Naive thymus-derived CD8-positive, alpha-beta T cell (primary cell): ENCODE measurements around the gene PIEZO2. TPM values are rescaled to one million over a fixed set of nuclear protein-coding genes. Genes with fewer than 3 reads are reported as not detected.
A peak's percentile ranks its signal among the peaks of the same experiment; 100 is the strongest.
"Not testable (repeated sequence)": the region's sequence is repeated elsewhere in the genome, so short reads cannot be mapped to it uniquely, and the experiment has no call there.

Experiments
- ATAC-seq, 2 donors: fragments of 150-1000 bp; cut with Tn5 transposase in 1 of 2; sonication (Bioruptor Pico), chemical (Tn5 transposase) in 1 of 2; 1 replicate in 1 of 2; 2 replicates in 1 of 2; pipeline ENCODE4 v1.10.0; 2021; ENCODE audit warnings: mild to moderate bottlenecking in 2 of 2, moderate library complexity in 2 of 2
- POLR2A ChIA-PET: fragments of 350-600 bp; sonication (Branson Sonifier 250); formaldehyde crosslinking; loops from one replicate; lab custom pipeline; 2021; ENCODE audit warnings: antibody characterized with exemption; lab: Charles Lee
- DNase-seq, 10 donors: peaks; one replicate each; pipeline versions ENCODE4 v3.0.0 to v3.0.0-alpha.2; 2020 to 2022
- H3K27ac Mint-ChIP-seq, 10 donors: one replicate each; pipeline ENCODE4 v1.8.0; 2020 to 2022; ENCODE audit warnings: mild to moderate bottlenecking in 10 of 10, mixed read lengths in 10 of 10, moderate library complexity in 4 of 10, inconsistent platforms in 1 of 10
- H3K27me3 Mint-ChIP-seq, 5 donors: one replicate each; pipeline ENCODE4 v1.8.0; 2021 to 2022; ENCODE audit warnings: mixed read lengths in 5 of 5
- H3K36me3 Mint-ChIP-seq, 3 donors: one replicate each; pipeline ENCODE4 v1.8.0; 2020 to 2022; ENCODE audit warnings: mixed read lengths in 3 of 3, mild to moderate bottlenecking in 2 of 3, inconsistent platforms in 1 of 3
- H3K4me1 Mint-ChIP-seq, 4 donors: one replicate each; pipeline ENCODE4 v1.8.0; 2021 to 2022; ENCODE audit warnings: mixed read lengths in 4 of 4
- H3K4me3 Mint-ChIP-seq, 10 donors: one replicate each; pipeline ENCODE4 v1.8.0; 2020 to 2022; ENCODE audit warnings: mild to moderate bottlenecking in 10 of 10, mixed read lengths in 10 of 10, moderate library complexity in 6 of 10, inconsistent platforms in 1 of 10
- H3K9me3 Mint-ChIP-seq, 9 donors: one replicate each; pipeline ENCODE4 v1.8.0; 2020 to 2022; ENCODE audit warnings: mixed read lengths in 9 of 9, mild to moderate bottlenecking in 3 of 9, inconsistent platforms in 1 of 9, moderate library complexity in 1 of 9
- polyA plus RNA-seq, 3 donors: library from polyadenylated mRNA; unstranded; fragments of 300-500 nt; fragmentation: Illumina TruSeq; gene quantifications; one replicate each; pipeline ENCODE4 v1.2.3, GENCODE V29; 2021
- total RNA-seq, 8 experiments: library from RNA in 2 of 8; stranded (reverse) in 2 of 8; gene quantifications; one replicate each; pipeline ENCODE4 v1.2.3 and lab custom pipeline; 2021 to 2026

PIEZO2 gene
- total and polyA plus RNA-seq, 5 experiments from 2014 or later, result not detected

DNA sequence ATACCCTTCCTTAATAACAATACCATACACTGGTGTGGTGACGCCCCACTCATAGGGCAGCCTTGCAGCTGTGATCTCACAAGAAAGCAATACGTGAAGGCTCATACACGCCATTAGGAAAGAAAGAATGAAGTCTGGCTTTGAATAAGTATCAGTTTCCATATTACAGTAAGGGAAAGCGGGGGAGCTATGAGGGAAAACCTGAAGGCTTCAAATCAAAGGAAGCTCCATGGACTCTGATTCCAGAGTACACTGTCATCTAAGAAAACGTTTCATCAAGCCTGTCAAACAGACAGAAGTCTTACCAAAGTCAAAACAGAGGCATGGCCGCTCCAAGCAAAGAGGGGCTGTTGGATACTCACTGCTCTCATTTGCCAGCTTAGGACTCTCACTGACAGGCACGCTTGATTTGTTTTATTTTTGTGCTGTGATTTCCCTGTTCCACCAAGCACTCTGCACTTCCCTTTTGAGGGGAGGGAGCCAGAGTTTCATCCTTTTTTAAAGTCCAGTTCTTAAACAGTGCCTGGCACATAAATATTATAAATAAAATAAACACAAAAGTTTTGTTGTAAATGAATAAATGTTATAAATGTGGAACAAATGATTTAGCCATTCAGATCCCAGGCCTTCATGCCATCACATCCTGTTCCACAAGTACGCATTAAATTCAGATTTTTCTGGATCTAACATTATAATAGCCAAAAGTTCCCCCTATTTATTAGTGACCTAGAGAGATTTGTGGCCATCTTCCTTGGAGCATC is 221.2 kb downstream of the PIEZO2 start:
- no peak for ATAC-seq
- H3K36me3 Mint-ChIP-seq, result no peaks in the 10 kb centered on the region
- H3K4me1 Mint-ChIP-seq, result no peaks in the 10 kb centered on the region
- peaks cover 0 to 3% (median 0%) of the 10 kb centered on the region in 5 donors for H3K27me3 Mint-ChIP-seq
- POLR2A ChIA-PET, result no interaction called here
- no peak overlapping the region for H3K27ac Mint-ChIP-seq
- no peak for DNase-seq
- H3K9me3 Mint-ChIP-seq, result no peaks in the 10 kb centered on the region
- peak overlapping the region in 1 of 10 donors; percentile 11 for H3K4me3 Mint-ChIP-seq

DNA sequence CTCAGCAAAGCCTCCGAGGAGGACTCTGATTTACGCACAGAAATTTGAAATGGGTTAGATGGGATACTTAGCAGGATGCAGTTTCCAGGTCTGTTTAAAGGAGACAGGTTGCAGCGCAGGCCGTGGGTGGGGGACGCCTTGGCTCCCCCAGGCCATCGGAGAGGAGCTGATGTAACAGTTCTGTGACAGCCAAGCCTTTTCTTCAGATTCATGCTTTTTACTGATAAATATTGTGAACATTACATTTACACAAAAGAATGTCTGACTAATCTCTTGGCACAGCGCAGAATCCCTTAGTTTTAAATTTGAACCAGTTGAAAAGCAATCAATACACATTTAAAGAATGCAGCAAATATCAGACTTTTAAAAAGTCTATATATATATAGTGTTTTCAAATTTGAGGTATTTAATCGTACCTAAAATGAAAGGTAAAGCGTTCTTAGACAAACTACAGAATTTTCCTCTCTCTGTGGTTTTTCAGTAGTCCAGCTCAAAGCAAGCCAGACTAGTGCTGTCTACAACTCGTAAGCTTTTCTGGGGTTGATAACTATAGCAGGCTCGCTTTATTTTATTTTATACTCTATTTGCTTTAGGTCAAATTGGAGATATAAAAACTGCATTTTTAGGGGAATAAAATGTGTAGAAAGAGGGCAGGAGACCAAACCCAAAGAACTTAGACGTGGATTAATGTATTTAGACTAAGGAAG is 221.9 kb downstream of the PIEZO2 start:
- no peaks in the 10 kb centered on the region for H3K4me1 Mint-ChIP-seq
- POLR2A ChIA-PET, result no interaction called here

DNA sequence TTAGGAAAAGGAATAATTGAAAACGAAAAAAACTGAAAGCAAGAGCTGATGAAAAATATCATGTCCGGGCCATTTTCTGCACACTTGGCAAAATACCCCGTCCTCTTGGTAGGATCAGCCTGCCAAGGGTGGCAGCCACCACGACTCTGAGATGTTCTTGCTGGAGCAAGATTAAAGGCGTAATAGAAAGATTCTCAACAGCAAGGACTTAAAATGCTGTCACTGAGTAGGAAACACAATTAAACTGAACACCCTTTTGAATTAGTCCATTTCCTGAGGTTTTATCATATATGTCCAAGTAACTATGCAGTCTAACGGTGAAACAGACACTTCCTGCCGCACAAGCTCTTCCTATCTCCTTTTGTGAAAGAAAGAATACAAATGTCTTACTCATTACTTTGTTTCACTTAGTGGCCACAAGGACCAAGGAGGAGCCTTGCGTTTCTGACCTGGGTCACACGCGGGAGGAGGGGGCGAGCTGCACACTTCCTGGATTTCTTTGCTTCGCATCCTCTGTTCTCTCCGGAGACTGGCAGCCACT is 222.7 kb downstream of the PIEZO2 start:
- DNase-seq (no peak), ATAC-seq (no peak)
- Mint-ChIP-seq H3K9me3 (peaks cover 0 to 1% (median 0%) of the 10 kb centered on the region in 9 donors), H3K36me3 (no peaks in the 10 kb centered on the region), H3K4me3 (no peak overlapping the region), H3K27me3 (peaks cover 0 to 3% (median 0%) of the 10 kb centered on the region in 5 donors), H3K4me1 (no peaks in the 10 kb centered on the region), H3K27ac (no peak overlapping the region)
- POLR2A ChIA-PET, result no interaction called here

More for the DNA sequence above, 221.9 kb downstream of the PIEZO2 start:
- no peak overlapping the region for H3K27ac Mint-ChIP-seq
- ATAC-seq (no peak), DNase-seq (no peak)
- H3K4me3 Mint-ChIP-seq, result no peak overlapping the region
- no peaks in the 10 kb centered on the region for H3K9me3 Mint-ChIP-seq
- H3K27me3 Mint-ChIP-seq, result peaks cover 0 to 3% (median 0%) of the 10 kb centered on the region in 5 donors
- no peaks in the 10 kb centered on the region for H3K36me3 Mint-ChIP-seq

DNA sequence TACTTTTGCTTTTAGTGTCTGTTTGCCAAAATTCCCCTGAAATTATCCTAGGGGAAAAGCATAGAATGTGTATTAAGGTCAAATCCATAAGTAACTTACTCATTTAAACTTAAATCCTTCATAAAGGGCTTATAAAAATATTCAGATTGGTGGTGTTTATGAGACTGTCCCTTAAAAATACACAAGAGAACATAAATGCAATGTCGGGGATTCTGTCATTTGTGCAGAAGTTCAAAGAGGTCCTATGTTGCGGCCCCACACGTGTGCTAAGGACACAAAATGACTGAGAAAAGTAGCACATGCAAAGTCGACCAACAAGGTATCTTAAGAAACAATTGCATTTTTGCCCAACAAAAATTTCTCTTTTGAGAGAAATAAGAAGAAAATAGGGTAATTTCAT is 225.1 kb downstream of the PIEZO2 start:
- H3K36me3 Mint-ChIP-seq, result peaks cover 0 to 2% (median 0%) of the 10 kb centered on the region in 3 donors
- peaks cover 0 to 13% (median 3%) of the 10 kb centered on the region in 5 donors for H3K27me3 Mint-ChIP-seq
- H3K4me3 Mint-ChIP-seq, result no peak overlapping the region
- DNase-seq (no peak), ATAC-seq (no peak)
- H3K27ac Mint-ChIP-seq, result no peak overlapping the region
- H3K4me1 Mint-ChIP-seq, result no peaks in the 10 kb centered on the region
- H3K9me3 Mint-ChIP-seq, result peaks cover 0 to 2% (median 0%) of the 10 kb centered on the region in 9 donors
- POLR2A ChIA-PET, result no interaction called here

DNA sequence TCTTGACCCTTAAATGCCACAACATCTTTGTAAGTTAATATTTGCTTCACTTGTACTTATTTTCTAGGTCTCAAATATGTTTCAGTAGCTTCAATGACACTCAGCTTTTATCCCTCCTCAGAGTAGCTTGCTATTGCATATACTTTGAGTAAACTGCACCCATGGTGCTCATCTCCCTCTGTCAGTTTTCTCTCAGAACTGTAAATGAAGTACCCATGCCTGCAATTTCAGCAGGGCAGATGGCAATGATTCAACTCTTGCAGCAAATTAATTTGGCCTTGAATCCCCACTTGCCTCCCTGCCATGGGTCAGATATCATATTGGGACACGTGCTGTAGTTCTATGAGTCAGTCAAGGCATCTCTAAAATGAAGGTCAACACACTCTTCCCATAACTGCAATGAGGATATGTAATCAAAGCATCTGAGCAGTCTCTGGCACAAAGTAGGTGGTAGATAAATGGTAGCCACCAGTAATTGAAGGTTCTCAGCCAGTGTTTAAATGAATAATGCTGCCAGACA is 225.8 kb downstream of the PIEZO2 start:
- Mint-ChIP-seq H3K36me3 (peaks cover 0 to 2% (median 0%) of the 10 kb centered on the region in 3 donors), H3K27me3 (peaks cover 0 to 13% (median 3%) of the 10 kb centered on the region in 5 donors), H3K4me1 (no peaks in the 10 kb centered on the region), H3K4me3 (no peak overlapping the region), H3K9me3 (peaks cover 0 to 2% (median 0%) of the 10 kb centered on the region in 9 donors), H3K27ac (no peak overlapping the region)
- no peak for DNase-seq
- POLR2A ChIA-PET, result no interaction called here
- no peak for ATAC-seq

DNA sequence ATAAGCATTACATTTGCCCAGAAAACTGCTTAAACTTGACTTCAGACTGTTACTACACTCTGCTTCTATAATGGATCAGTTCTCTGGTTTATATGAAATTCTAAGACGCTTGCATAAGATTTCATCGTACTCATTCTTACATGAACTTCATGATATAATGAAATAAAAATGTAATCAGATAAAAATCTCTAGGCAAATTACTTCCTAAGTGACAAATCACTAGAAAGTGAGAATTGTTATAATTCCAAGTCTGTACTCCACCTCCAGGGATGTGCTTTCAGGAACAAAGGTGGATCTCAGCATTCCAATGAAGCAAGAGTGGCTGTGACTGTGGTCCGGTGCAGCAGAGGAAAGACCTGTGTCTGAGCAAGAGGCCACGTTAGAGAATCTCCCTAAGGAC is 226.2 kb downstream of the PIEZO2 start:
- ATAC-seq (no peak), DNase-seq (no peak)
- H3K36me3 Mint-ChIP-seq, result peaks cover 0 to 2% (median 0%) of the 10 kb centered on the region in 3 donors
- POLR2A ChIA-PET, result no interaction called here
- H3K9me3 Mint-ChIP-seq, result peaks cover 0 to 2% (median 0%) of the 10 kb centered on the region in 9 donors
- no peak overlapping the region for H3K27ac Mint-ChIP-seq
- no peaks in the 10 kb centered on the region for H3K4me1 Mint-ChIP-seq
- H3K4me3 Mint-ChIP-seq, result no peak overlapping the region
- peaks cover 0 to 13% (median 3%) of the 10 kb centered on the region in 5 donors for H3K27me3 Mint-ChIP-seq

DNA sequence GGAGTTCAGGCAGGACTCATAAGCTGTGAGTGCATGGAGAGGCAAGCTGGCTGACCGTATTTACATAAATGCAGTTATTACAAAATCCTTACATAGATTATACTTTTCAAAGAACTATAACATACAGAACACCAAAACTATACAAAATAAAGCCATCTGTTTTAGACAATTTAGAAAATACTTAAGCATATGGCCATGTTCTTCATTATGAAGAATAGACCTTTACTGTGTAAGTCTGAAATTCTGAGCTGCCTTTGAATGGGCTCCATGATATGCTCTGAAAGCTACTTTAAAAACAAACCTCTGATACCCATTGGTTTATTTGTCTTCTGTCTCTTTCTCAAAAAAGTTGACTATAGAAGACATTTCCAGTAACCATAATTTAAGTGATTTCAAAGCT is 226.7 kb downstream of the PIEZO2 start:
- not testable (repeated sequence) for H3K36me3 Mint-ChIP-seq, ATAC-seq

DNA sequence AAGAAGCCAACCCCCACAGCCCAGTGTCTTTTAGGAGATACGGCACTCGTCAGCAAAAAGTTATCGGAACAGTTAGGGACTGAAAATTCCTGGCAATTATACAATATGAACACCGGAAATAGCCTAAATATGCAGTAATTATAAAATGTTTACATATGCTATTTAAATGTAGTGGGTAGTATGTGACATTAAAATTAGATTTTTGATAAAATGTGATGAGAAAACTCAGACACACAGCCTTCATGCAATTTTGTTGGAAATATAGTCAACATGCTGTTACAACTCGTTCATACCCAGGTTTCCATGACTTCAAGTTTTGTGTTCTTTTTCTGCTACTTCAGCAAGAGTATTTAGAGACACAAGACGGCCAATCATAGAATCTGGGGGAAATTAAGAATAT is 229.1 kb downstream of the PIEZO2 start:
- H3K27ac Mint-ChIP-seq, H3K4me3 Mint-ChIP-seq, H3K36me3 Mint-ChIP-seq, DNase-seq, H3K4me1 Mint-ChIP-seq, POLR2A ChIA-PET, H3K9me3 Mint-ChIP-seq, ATAC-seq: not testable (repeated sequence)
- H3K27me3 Mint-ChIP-seq, result peaks cover 0 to 13% (median under 1%) of the 10 kb centered on the region in 5 donors

More for the DNA sequence above, 226.7 kb downstream of the PIEZO2 start:
- H3K9me3 Mint-ChIP-seq, H3K4me1 Mint-ChIP-seq, H3K4me3 Mint-ChIP-seq, POLR2A ChIA-PET, DNase-seq, H3K27ac Mint-ChIP-seq: not testable (repeated sequence)
- H3K27me3 Mint-ChIP-seq, result peaks cover 0 to 13% (median 3%) of the 10 kb centered on the region in 5 donors

DNA sequence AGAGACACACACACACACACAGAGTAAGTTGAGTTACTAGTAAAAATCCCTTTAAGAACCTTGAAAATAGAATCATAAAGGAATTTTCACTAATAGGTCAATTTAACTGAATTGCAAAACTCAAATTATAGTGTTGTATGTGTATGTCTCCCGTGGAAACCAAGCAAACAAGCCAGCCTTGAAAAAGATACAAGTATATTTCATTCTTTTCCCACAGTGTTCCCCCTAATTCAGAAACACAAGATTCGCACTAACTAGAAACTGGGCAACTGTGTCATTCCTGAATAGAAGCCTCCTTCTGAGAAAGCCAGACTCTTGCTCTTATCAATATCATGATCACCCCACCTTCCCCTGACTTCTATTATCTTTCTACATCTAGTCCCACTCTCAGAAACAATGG is 229.5 kb downstream of the PIEZO2 start:
- peaks cover 0 to 13% (median 0%) of the 10 kb centered on the region in 5 donors for H3K27me3 Mint-ChIP-seq
- no peak overlapping the region for H3K4me3 Mint-ChIP-seq
- no peaks in the 10 kb centered on the region for H3K4me1 Mint-ChIP-seq
- no peak overlapping the region for H3K27ac Mint-ChIP-seq
- DNase-seq (no peak), ATAC-seq (no peak)
- H3K9me3 Mint-ChIP-seq, result peaks cover 0 to 2% (median 0%) of the 10 kb centered on the region in 9 donors
- peaks cover 0 to 2% (median 0%) of the 10 kb centered on the region in 3 donors for H3K36me3 Mint-ChIP-seq
- POLR2A ChIA-PET, result no interaction called here

DNA sequence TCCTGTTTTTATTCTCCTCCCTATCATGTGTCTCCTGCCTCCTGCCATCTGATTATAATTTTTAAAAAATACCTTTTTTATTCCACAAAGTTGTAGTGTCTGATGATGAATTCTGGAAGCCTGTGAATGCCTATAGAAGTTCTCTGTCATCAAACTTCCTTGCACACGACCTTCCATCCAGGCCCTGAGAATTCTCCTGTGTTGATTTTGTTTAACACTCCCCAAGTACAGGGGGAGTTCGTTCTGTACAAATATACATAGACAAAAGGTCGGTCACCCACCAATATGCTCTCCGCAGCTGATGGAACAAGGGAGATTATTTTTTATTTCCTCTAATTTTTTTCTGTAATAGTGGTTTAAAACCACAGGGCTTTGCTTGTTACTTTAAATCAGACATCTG is 232.5 kb downstream of the PIEZO2 start:
- peaks cover 0 to 2% (median 0%) of the 10 kb centered on the region in 3 donors for H3K36me3 Mint-ChIP-seq
- H3K4me3 Mint-ChIP-seq, result no peak overlapping the region
- ATAC-seq (no peak), DNase-seq (no peak)
- H3K4me1 Mint-ChIP-seq, result no peaks in the 10 kb centered on the region
- H3K27ac Mint-ChIP-seq, result no peak overlapping the region
- peaks cover 0 to 2% (median 0%) of the 10 kb centered on the region in 9 donors for H3K9me3 Mint-ChIP-seq
- H3K27me3 Mint-ChIP-seq, result peaks cover 0 to 13% (median 2%) of the 10 kb centered on the region in 5 donors
- POLR2A ChIA-PET, result no interaction called here

DNA sequence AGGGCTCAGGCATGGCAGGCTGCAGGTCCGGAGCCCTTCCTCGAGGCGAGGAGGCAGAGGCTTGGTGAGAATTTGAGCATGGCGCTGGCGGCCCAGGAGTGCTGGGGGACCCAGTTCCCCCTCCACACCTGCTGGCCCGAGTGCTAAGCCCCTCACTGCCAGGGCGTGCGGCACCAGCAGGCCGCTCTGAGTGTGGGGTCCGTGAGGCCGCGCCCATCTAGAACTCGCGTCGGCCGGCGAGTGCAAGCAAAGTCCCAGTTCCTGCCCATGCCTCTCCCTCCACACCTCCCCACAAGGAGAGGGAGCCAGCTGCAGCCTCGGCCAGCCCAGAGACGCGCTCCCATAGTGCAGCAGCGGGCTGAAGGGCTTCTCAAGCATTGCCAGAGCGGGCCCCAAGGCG is 233.0 kb downstream of the PIEZO2 start:
- Mint-ChIP-seq H3K27ac (no peak overlapping the region), H3K4me3 (no peak overlapping the region), H3K9me3 (peaks cover 0 to 2% (median 0%) of the 10 kb centered on the region in 9 donors), H3K4me1 (no peaks in the 10 kb centered on the region), H3K27me3 (peaks cover 0 to 13% (median 2%) of the 10 kb centered on the region in 5 donors), H3K36me3 (peaks cover 0 to 2% (median 0%) of the 10 kb centered on the region in 3 donors)
- DNase-seq (no peak), ATAC-seq (no peak)
- POLR2A ChIA-PET, result no interaction called here

DNA sequence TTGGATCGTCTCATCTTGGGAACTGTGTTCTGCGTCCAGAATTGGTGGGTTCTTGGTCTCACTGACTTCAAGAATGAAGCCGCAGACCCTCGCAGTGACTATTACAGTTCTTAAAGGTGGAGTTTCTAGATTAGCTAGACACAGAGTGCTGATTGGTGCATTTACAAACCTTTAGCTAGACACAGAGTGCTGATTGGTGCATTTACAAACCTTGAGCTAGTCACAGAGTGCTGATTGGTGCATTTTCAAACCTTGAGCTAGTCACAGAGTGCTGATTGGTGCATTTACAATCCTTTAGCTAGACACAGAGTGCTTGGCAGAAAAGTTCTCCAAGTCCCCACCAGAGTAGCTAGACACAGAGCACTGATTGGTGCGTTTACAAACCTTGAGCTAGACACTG is 233.6 kb downstream of the PIEZO2 start:
- H3K27ac Mint-ChIP-seq, H3K4me1 Mint-ChIP-seq, POLR2A ChIA-PET, ATAC-seq, H3K9me3 Mint-ChIP-seq, DNase-seq, H3K4me3 Mint-ChIP-seq, H3K36me3 Mint-ChIP-seq: not testable (repeated sequence)
- peaks cover 0 to 12% (median under 1%) of the 10 kb centered on the region in 5 donors for H3K27me3 Mint-ChIP-seq

DNA sequence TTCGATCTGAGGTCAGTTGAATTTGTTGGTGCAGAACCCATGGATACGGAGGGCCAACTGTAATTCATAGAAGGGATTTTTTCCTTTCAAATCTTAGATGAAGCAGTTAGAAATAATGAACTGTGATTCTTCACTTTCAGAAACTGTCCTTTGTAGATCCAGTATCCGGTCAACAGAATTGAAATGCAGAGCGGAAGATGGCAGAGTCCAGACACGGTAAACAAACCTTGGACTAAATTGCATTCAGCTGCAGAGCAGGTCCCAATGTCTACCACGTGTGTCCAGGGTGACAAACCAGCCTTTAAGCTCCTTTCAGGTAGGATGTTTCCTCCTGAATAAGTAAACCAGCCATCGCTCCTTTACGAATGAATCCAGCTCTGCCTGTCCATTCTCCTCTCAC is 234.8 kb downstream of the PIEZO2 start:
- H3K4me1 Mint-ChIP-seq, H3K36me3 Mint-ChIP-seq, H3K27me3 Mint-ChIP-seq, DNase-seq, POLR2A ChIA-PET, H3K27ac Mint-ChIP-seq, H3K4me3 Mint-ChIP-seq, ATAC-seq, H3K9me3 Mint-ChIP-seq: not testable (repeated sequence)
